GM18868 (cell line): ENCODE results near the gene FGFR2.
"Not testable (repeated sequence)": the region's sequence is repeated elsewhere in the genome, so short reads cannot be mapped to it uniquely, and the experiment has no call there.

ENCODE experiments used
- ATAC-seq: cut with Tn5 transposase; IDR thresholded peaks from one replicate; pipeline ENCODE4 v1.9.1; 2021; ENCODE audit warnings: mild to moderate bottlenecking, moderate library complexity; ENCODE audit not compliant: unreplicated experiment

The FGFR2 gene

DNA sequence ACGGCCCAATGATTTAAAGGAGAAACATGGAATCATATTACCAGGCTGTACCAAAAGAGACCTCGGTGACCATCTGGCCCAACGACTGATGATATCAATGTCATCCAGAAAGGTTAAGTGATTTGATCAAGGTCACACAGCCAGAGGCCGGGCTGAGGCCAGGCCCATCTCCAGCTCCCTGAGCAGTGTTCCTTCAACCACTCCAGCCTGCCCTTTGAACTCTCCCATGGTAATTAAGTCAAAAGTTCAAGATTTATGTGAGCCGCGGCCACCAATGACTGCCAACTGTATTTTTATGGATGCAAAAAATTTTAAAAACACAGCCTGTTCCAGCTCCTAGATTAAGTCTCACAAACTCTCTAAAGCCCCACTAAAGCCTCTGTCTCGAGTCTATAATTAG is 41.8 kb downstream of the FGFR2 start:
- ATAC-seq, result no peak

DNA sequence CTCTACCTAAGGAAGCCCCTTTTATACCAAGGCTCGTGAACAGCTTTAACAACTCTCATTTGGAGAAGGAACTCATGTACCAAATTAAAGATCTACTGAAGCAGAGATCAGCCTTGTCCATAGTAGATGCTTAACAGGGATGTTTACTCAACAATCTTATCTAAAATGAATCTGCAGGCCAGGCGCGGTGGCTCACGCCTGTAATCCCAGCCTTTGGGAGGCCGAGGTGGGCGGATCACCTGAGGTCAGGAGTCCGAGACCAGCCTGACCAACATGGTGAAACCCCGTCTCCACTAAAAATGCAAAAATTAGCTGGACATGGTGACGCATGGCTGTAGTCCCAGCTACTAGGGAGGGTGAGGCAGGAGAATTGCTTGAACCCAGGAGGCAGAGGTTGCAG is 43.3 kb downstream of the FGFR2 start:
- not testable (repeated sequence) for ATAC-seq

DNA sequence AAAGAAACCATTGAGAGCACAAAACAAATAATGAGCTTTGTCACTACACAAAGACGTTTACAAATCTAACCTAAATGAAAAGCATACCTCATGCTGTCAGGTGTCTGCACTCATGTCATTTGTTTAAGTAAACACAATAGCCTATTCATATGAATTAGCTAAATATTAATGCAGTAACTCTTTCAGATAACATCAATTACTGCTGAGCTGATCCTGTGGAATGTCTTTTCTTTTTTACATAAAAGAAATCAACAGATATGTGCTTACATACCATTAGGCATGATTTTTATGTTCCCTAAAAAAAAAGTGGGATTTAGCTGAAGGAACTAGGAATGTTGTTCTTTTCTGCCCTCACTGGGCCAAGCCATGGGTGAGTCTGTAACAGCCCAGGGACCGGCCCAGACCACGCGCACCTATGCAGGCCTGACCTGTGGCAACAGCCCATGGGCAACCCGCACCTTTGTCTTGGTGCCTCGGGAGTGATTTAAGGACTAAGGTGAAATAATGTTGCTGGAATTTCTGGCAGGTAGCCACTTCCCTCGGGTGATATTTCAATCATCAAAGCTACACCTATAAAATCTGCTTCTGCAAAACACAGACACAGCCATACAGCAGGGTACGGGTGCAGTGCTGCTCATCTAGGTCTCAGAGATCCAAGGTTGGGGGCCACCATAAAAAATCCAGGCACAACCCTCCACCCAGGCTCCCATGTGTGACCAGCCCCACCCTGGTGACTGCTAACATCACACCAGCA is 44.6 kb downstream of the FGFR2 start:
- no peak for ATAC-seq

DNA sequence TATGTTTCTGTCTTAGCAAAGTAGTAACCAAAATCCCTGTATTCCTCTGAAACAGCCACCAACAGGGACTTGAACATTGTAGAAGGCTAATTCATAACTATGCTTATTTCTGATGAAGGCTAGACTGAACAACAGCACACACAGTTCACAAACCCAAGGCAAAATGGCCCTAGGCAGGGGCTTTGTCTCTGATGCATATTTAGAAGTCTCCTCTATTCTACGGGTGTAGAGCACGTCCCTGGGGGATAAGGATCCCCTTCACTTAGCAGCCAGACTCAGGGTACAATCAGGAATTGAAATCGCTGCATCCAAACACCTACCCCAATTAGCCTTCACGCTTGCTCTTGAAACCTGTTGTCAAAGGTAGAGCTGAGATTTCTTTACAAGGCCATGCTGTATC is 45.5 kb downstream of the FGFR2 start:
- no peak for ATAC-seq

DNA sequence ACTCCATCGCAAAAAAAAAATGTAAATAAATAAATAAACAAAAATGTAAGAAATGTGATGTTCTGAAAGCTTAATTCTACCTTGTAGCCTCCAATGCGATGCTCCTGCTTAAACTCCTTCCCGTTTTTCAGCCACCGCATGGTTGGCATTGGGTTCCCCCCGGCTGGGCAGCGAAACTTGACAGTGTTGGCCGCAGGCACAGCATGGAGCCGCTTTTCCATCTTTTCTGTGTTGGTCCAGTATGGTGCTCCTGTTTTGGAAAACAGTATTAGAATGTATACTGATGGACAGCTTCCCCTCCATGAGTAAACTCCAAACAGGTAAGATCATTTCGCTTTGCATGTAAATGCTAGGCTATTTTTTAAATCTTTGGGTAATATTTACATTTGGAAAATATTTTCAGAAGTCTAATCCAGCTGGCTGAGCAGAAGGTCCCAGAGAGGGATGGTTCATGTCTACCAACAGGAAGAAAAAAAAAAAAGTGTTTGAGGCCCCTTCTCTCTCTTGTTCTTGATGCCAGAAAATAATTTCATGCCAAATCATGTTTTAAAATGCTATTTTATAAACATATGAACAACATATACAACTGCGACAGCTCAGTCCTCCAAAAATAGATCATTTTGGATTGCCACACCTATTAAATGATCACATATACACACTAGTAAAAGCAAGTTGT is 46.9 kb downstream of the FGFR2 start:
- ATAC-seq, result no peak

DNA sequence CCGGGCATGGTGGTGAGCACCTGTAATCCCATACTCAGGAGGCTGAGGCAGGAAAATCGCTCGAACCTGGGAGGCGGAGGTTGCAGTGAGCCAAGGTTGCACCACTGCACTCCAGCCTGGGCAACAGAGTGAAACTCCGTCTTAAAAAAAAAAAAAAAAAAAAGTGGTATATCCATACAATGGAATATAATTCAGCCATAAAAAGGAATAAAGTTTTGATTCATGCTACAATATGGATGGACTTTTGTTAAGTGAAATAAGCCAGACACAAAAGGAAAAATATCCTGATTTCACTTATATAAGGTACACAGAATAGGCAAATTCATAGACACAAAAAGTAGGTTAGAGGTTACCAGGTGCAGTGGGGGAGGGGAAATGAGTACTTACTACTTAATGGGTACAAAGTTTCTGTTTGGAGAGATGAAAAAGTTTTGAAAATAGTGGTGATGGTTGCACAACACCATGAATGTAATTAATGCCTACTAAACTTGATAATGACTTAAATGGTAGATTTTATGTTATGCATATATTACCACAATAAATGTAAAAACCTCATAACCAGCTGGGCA is 53.9 kb downstream of the FGFR2 start:
- ATAC-seq, result no peak

DNA sequence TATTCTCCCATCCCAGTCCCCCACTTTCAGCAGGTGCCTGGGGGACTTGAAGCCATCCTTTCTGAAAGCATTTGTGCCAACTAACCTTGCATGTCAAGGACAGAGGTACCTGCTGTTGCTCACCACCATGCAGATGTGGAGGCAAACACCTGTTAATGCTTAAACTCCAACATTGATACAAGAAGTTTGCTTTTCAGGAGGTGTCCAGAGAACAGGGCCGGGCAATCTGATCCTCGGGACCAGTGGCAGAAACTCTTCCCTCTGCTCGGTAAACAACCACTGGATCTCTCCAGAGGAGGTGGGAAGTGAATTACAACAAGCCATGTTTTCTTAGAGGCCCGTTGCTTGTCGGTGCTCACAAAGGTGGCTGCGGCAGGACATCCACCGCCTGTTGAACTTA is 54.7 kb downstream of the FGFR2 start:
- no peak for ATAC-seq

DNA sequence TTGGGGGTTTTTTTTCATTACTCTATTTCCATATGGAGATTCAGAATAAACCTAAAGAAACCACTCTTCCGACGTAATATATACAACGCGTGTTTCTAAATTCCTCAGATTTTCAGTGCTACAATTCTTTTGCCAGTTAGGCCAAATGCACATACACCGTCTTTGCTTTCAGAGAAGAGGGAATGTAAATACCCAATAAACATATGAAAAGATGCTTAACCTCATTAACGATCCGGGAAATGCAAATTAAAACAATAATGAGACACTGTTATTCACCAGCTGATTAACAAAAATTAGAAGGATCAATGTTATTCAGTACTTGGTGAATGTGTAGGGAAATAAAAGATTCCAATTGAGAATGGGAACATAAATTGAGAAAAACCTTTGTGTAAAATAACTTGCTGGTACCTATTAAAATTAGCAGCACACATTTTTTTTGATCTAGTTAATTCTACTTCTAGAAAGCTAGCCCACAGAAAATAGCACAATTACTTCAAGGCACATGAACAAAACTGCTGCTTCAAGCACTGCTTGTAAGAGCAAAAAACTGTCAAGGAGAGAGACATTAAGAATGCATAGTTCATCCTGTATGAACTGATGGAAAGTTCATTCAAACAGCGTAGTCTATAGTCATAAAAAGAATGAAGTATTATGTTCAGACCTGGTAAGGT is 56.7 kb downstream of the FGFR2 start:
- ATAC-seq, result no peak

DNA sequence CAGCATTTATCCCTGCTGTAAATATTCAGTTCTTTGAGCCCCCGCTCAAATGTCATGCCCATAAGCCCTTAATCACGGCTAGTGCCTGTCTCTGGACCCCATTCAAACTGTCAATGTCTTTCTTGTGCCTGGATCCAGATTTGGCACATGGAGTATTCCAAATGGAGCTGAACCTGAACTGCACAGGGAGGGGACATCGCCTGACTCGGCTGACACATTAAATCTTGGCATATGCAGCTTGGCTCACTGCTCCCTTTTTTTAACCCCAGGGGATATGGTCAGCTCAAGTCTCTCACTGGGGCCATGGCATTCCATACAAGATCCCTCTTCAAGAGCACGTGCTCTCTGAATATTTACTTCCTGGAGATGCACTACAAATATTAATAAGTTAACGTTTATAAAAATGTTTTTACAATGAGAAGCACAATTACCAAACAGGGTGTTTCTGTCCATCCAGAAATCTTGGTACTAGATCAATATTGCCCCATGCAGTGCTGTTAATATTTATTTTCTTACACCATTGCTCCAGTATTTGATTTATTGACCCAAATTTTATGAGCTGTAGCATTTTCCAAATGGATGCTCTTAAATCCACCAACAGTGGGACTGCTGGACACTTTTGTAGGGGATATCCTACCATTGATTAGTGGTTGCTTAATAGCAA is 57.4 kb downstream of the FGFR2 start:
- no peak for ATAC-seq

DNA sequence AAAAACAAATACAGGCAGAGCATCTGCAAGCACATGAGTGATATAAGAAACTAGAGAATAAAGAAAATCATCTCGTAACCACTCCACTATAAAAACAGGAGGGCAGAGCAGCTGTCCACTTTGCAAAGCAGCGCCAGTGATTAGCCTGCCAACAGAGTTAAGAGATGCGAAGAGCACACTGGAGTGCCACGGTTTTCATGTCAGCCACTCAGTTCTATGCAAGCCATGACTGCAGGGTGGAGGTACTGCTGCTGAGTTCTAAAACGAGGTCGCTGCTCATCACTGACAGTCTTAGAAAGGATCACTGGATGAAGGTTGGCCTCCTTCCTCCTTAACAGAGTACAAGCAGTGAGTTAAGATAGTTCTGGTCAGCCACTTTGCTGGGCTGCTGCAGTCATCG is 58.5 kb downstream of the FGFR2 start:
- ATAC-seq, result no peak

DNA sequence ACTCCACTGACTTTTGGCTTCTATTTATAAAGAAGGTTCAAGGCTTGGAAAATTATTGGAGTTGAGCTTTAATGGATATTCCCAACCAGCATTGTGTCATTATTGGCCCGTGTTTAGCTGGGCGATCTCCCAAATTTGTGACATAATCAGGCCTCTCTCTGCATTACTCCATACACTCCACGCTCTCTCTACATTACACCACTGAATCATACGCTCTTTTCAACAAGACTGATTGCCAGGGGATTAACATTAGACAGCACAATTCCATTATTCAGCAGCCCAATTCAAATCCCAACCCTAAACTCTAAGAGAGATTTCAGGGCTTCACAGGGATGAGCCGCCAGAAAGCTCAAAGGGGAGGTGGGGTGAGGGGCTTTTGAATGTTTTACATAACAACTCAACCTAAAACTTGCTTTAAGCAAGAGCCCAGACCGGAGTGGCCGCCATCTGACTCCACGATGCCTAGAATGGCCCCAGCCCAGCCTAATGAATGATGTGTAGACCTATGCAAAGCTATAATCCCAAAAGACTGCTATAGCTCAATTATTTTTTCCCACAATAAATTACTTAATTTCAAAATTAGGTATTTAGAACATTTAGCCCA is 61.8 kb downstream of the FGFR2 start:
- ATAC-seq, result no peak

DNA sequence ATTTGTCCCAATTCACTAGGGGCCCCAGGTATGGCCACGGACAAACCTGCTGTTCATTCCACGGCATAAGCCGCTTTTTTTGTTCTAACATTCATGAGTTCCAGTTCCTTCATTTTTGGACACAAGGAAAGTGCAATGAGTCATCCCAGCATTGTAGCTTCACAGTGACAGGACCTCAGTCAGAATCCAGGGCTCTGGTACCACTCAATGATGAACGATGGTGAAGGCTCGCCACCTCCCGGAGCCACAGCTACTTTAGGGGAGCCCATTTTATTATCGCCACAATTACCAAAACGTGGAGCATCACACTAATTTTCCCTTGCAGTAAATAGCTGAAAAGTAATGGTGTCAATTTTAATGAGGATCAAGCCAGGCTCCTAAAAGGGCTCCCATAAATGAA is 62.9 kb downstream of the FGFR2 start:
- no peak for ATAC-seq

DNA sequence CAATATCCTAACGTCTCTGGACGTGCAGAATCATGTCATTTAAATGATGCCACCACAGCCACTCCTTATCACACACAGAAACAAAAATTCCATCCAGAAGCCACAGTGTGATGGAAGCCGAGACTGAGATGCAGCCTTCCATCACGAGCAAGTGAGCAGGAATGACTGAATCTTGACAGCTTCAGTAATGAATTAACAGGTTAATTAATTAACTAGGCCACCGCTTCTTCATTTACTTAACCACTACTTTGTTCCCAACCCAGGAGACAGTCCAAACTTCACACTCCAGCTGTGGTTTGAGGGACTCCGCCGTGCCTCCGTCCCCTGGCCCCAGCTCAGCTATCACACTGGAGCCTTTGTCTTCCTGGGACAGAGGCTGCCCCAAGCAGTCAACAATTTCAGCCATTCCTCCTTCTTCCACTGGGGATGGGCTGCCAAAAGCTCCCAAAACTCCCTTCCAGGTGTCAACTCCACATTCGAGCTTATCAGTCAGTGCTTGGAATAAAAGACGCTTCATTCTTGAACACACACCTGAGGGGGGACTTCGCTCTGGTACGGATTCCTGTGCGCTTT is 65.9 kb downstream of the FGFR2 start:
- ATAC-seq, result no peak

DNA sequence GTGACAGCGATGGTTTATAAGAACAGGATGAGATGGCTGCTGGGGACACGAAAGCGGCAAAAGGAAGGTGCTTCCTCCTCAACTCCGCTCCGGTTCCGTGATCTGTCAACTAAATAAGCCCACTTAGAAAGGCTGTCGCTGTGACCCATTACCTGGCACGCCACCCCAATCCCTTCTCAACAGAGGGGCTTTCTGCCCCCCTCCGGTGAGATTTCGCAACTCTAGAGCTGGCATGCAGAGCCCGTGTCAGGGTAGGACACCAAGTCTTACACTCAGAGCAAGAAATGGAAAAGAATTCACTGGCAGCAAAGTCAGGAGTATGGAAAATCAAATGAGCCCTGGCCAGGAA is 66.4 kb downstream of the FGFR2 start:
- ATAC-seq, result no peak

DNA sequence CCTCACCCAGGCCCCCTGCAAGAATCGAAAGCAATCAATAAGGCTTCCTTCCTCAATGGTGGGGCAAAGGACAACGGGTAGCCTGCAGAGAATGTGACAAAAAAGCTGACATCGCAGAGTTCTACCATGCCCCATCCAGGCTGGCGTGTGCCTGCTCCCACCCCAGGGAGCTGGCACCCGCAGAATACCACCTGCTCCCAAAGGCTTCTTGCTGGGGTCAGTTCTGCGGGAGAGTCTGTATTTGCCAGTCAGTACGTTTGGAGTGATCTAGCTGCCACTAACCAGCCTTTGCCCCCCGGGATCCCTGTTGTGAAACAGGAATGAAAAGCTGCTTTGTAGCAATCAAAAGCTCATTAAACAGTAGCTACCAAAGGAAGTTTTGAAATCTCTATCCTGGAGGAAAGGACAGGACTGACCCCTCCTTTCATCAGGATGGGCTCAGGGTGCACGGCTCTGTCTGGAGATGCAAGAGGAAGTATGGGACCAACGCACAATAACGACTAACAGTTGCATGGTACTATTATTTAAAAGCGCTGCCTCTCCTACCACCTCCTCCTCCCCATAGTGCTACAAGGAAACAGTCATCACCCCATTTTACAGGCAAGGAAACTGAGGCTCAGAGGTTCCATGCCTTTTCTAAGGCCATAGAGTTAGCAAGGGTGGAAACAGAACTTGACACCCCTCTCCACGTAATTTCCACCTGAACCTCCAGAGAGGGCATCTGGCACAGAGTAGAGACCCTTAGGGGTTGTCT is 67.0 kb downstream of the FGFR2 start:
- ATAC-seq, result no peak

DNA sequence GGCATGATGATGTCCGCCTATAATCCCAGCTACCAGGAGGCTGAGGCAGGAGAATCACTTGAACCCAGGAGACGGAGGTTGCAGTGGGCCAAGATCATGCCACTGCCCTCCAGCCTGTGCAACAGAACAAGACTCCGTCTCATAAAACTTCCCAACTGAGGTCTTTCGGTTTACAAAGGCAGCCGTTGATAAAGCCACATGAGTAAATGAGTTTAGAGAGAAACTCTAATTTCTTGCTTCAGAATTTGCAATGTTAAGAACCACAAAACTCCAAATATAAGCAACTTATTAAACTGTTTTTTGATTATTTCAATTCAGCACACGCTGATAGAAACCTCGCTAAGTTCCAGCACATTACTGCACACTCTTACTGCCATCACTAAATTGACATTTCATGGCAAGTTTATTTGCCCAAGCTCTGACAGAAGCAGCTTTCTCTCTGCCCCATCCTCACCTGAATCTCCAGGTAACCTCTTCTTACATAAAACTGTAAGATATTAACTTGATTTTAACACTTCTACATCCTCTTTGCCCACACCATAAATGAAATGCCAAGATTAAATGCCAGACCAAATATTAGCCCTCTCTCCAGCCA is 67.7 kb downstream of the FGFR2 start:
- ATAC-seq, result no peak

DNA sequence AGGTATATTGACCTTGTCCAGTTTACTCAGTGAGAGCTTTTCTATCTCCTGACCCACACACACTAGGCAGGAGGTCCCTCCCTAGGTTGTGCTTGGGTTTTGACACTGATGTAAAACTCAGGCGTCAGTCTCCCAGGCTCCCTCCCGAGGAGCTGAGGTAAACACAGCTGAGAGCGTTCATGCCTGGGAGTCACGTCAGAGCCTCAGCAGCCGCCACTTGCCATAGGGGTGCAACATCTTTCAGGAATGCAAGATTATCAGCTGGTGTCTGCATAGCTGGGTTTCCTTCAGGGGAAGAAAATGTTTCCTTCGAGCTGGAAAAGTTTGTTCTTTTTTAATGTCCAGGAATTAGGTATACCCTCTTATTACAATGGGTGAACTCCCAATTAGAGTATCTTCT is 70.6 kb downstream of the FGFR2 start:
- ATAC-seq, result no peak

DNA sequence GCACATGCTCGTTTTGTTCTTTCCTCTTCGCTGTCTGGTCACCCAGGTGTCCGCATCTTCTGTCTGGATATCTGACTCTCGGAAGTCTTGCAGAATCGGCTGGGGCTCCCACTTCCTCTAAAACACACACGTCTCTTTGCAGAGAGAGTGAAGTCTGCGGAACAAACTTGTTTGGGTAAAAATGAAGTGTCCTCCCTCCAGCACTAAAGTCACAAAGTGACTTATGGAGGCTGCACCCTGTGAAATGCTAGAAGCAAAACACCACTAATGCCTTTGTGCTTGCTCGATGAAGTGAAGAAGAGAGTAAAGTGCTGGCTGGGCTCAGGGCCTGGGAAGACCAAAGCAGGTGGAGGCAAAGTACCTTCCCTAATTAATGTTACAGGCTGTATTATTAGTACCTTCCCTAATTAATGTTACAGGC is 71.4 kb downstream of the FGFR2 start:
- no peak for ATAC-seq

DNA sequence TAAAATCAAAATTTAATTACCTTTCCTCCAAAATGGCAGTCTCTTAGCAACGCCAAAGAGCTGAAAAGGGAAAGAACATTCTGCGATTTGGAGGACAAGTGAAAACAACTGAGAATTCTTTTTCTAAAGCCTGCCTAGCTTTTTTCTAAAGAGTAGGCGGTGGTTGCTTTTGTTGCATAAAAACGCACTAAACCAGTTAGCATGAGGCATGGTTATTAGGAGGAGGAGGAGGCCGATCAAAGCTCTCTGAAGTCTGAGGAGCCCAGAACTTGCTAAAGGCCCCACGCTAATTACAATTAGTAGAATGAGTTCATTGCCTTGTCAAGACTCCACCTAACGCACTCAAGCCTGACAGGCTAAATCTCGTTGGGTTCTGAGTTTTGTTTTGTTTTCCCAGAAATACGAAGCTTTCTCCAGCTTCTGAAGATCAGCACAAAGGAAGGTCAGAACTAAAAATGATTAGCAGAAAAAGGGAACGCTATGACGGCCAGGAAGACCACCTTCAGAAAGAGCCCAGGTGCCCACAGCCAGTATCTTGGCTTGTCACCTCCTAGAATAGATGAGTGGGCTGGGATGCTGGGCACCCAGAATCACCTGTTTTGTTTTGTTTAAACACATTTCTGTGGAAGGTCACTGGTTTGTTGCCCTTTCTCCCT is 72.0 kb downstream of the FGFR2 start:
- no peak for ATAC-seq
